SK-N-SH (cell line): ENCODE measurements around the gene LINGO3. TPM values are rescaled to one million over a fixed set of nuclear protein-coding genes. Genes with fewer than 3 reads are reported as not detected.

Experiments used
- CTCF ChIA-PET: fragments of 300-600, 350-600 bp; formaldehyde crosslinking; extraction: SDS; loops from one replicate; lab custom pipeline; 2021; lab: Yijun Ruan, JAX
- POLR2A ChIA-PET: fragments of 350-600 bp; sonication (Branson Sonifier 250); formaldehyde crosslinking; extraction: SDS; loops from one replicate; lab custom pipeline; 2020; ENCODE audit warnings: antibody characterized with exemption, inconsistent platforms; lab: Yijun Ruan, JAX
- DNase-seq: peaks from one replicate; pipeline ENCODE4 v3.0.0; 2012
- H2AFZ ChIP-seq: fragments of 200-600 bp; sonication (generic); 2 replicates; pipeline ENCODE4 v1.8.1; 2016; ENCODE audit warnings: antibody characterized with exemption, mild to moderate bottlenecking, low read depth
- H3F3A ChIP-seq: fragments of 200-600 bp; sonication (generic); replicated peaks from 2 replicates; pipeline ENCODE3; 2016; ENCODE audit warnings: antibody characterized with exemption, mild to moderate bottlenecking; ENCODE audit not compliant: insufficient read depth
- H3K27ac ChIP-seq, 2 experiments: fragments of 200-500 bp in 1 of 2; fragments of 200-600 bp in 1 of 2; sonication (Bioruptor generic) in 1 of 2; sonication (generic), shearing (Covaris generic) in 1 of 2; 2 replicates each; pipeline versions ENCODE4 v1.5.1 to v1.6.1; 2014 to 2016; ENCODE audit warnings: low read depth in 2 of 2, inconsistent platforms in 1 of 2, low read length in 1 of 2, mild to moderate bottlenecking in 1 of 2, mixed read lengths in 1 of 2
- H3K27me3 ChIP-seq: fragments of 200-600 bp; sonication (generic), shearing (Covaris generic); 2 replicates; pipeline ENCODE4 v1.6.1; 2016; ENCODE audit warnings: mixed run types; ENCODE audit not compliant: insufficient read depth
- H3K36me3 ChIP-seq, 2 experiments: fragments of 200-500 bp in 1 of 2; fragments of 200-600 bp in 1 of 2; sonication (Bioruptor generic) in 1 of 2; sonication (generic) in 1 of 2; replicated peaks in 1 of 2; 2 replicates each; pipeline versions ENCODE3 to v1.5.1; 2014 to 2016; ENCODE audit warnings: low read length in 1 of 2, mild to moderate bottlenecking in 1 of 2; ENCODE audit not compliant: insufficient read depth in 2 of 2, control insufficient read depth in 1 of 2
- H3K4me1 ChIP-seq, 2 experiments: fragments of 200-500 bp in 1 of 2; fragments of 200-600 bp in 1 of 2; sonication (Bioruptor generic) in 1 of 2; sonication (generic), shearing (Covaris generic) in 1 of 2; 2 replicates each; pipeline versions ENCODE4 v1.5.1 to v1.6.1; 2014 to 2016; ENCODE audit warnings: low read depth in 1 of 2, low read length in 1 of 2, mixed run types in 1 of 2; ENCODE audit not compliant: insufficient read depth in 2 of 2, control insufficient read depth in 1 of 2
- H3K4me2 ChIP-seq: fragments of 200-600 bp; sonication (generic), shearing (Covaris generic); 2 replicates; pipeline ENCODE4 v1.6.1; 2017; ENCODE audit warnings: mixed run types
- H3K4me3 ChIP-seq, 2 experiments: fragments of 200-500 bp in 1 of 2; fragments of 200-600 bp in 1 of 2; sonication (Bioruptor generic) in 1 of 2; sonication (generic), shearing (Covaris generic) in 1 of 2; 2 replicates each; pipeline versions ENCODE4 v1.5.1 to v1.8.1; 2014 to 2016; ENCODE audit warnings: low read depth in 2 of 2, inconsistent platforms in 1 of 2, low read length in 1 of 2, mild to moderate bottlenecking in 1 of 2, mixed read lengths in 1 of 2, moderate library complexity in 1 of 2
- H3K79me2 ChIP-seq: fragments of 200-600 bp; sonication (generic); 2 replicates; pipeline ENCODE4 v1.8.1; 2017; ENCODE audit warnings: mild to moderate bottlenecking; ENCODE audit not compliant: insufficient read depth
- H3K9ac ChIP-seq: fragments of 200-600 bp; sonication (generic); 2 replicates; pipeline ENCODE4 v1.6.1; 2017; ENCODE audit warnings: mixed run types
- H3K9me2 ChIP-seq: fragments of 200-600 bp; sonication (generic); 2 replicates; pipeline ENCODE4 v1.6.1; 2017; ENCODE audit warnings: mixed run types
- H3K9me3 ChIP-seq: fragments of 200-600 bp; sonication (generic); 2 replicates; pipeline ENCODE4 v1.6.1; 2017; ENCODE audit warnings: mixed run types, mild to moderate bottlenecking, moderate library complexity
- H4K20me1 ChIP-seq: fragments of 200-600 bp; sonication (generic); 2 replicates; pipeline ENCODE4 v1.6.1; 2017; ENCODE audit warnings: mild to moderate bottlenecking, mixed run types; ENCODE audit not compliant: insufficient read depth
- CHD2 ChIP-seq: fragments of 150-350 bp; IDR thresholded peaks from 2 replicates; pipeline ENCODE4 v1.6.1; 2018; ENCODE audit warnings: low read length; ENCODE audit not compliant: partially characterized antibody
- EP300 ChIP-seq, 2 experiments: IDR thresholded peaks; 2 replicates each; pipeline versions ENCODE4 v1.4.0 to v1.6.1; 2012; ENCODE audit warnings: borderline replicate concordance in 1 of 2, low read depth in 1 of 2, low read length in 1 of 2
- GABPA ChIP-seq: IDR thresholded peaks from 2 replicates; pipeline ENCODE4 v1.4.0; 2012; ENCODE audit warnings: low read depth, mild to moderate bottlenecking
- GATA2 ChIP-seq: sonication (generic); formaldehyde crosslinking; IDR thresholded peaks from 2 replicates; pipeline ENCODE4 v1.5.0; 2020; ENCODE audit warnings: mild to moderate bottlenecking, missing genetic modification reagents
- MXI1 ChIP-seq: IDR thresholded peaks from 2 replicates; pipeline ENCODE4 v1.6.1; 2012; ENCODE audit warnings: mild to moderate bottlenecking, low read depth, low read length, improper control_type of control experiment
- NFIC ChIP-seq: IDR thresholded peaks from 2 replicates; pipeline ENCODE4 v1.4.0; 2012; ENCODE audit warnings: borderline replicate concordance
- POLR2AphosphoS5 ChIP-seq: IDR thresholded peaks from 2 replicates; pipeline ENCODE4 v1.6.1; 2012; ENCODE audit warnings: low read depth, low read length
- RXRA ChIP-seq: IDR thresholded peaks from 2 replicates; pipeline ENCODE4 v1.4.0; 2012; ENCODE audit warnings: low read depth, mild to moderate bottlenecking, borderline replicate concordance
- SIN3A ChIP-seq: IDR thresholded peaks from 2 replicates; pipeline ENCODE4 v1.6.1; 2012; ENCODE audit warnings: low read depth, mild to moderate bottlenecking, low read length, moderate library complexity, borderline replicate concordance
- SMC3 ChIP-seq: IDR thresholded peaks from 2 replicates; pipeline ENCODE4 v1.6.1; 2012; ENCODE audit warnings: low read depth, low read length, improper control_type of control experiment
- TEAD4 ChIP-seq: IDR thresholded peaks from 2 replicates; pipeline ENCODE4 v1.4.0; 2012; ENCODE audit warnings: mild to moderate bottlenecking, borderline replicate concordance; ENCODE audit not compliant: insufficient read depth
- WGBS: methylation state at CpG from one replicate; pipeline ENCODE4 v1.1.6; 2017; ENCODE audit warnings: low lambda C conversion rate; 5-methylcytosine and 5-hydroxymethylcytosine counted together
- polyA plus RNA-seq, 3 experiments: library from polyadenylated mRNA; depleted of rRNA; stranded (reverse); fragments of >200 nt; gene quantifications; 2 replicates each; pipeline ENCODE4 v1.2.3, GENCODE V29; 2012
- TF ChIP-seq, protein P1 (sequence below): fragments of 200-600 bp; sonication (generic); IDR thresholded peaks from 2 replicates; pipeline ENCODE4 v1.6.1; 2017; ENCODE audit warnings: antibody characterized with exemption, mild to moderate bottlenecking, moderate library complexity
- TF ChIP-seq, protein P2 (sequence below): IDR thresholded peaks from 2 replicates; pipeline ENCODE4 v1.4.0; 2012; ENCODE audit warnings: low read depth, borderline replicate concordance
- TF ChIP-seq, protein P3 (sequence below): IDR thresholded peaks from 2 replicates; pipeline ENCODE4 v1.4.0; 2012; ENCODE audit warnings: low read depth, borderline replicate concordance
- TF ChIP-seq, protein P4 (sequence below): fragments of 150-350 bp; IDR thresholded peaks from 2 replicates; pipeline ENCODE4 v1.6.1; 2016; ENCODE audit warnings: mild to moderate bottlenecking, low read depth, low read length

The LINGO3 gene
- polyA plus RNA-seq, 1 of the 3 experiments (the other 2 are of a cell fraction), result not detected

DNA sequence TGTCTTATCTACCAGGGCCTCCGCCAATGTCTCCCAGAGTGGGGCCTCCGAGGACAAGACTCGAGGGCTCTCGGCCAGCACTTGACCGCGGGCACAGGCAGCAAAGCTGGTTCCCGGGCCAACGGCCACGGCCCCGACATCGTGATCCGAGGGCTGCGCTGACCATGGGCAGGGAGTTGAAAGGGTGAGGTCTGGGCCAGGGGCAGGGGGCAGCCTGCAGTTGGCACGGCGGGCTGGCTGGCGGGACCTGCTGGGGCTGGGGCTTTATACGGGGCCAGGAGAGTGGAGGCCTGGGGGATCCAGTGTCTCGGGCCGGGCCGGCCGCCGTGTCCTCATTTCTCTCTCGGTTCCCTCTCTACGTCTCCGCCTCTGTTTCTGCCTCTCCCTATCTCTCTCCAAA, 9.8 kb upstream of the LINGO3 start:
- Histone ChIP-seq H3K9ac (no peak overlapping the region), H3K27me3 (no peaks in the 10 kb centered on the region), H3K4me1 (peaks cover 0 to 2% of the 10 kb centered on the region in 2 experiments; a peak in 1 of 4 replicates), H2AFZ (no peak overlapping the region), H4K20me1 (no peaks in the 10 kb centered on the region), H3F3A (peaks cover 7% of the 10 kb centered on the region), H3K9me2 (no peaks in the 10 kb centered on the region), H3K79me2 (no peaks in the 10 kb centered on the region), H3K27ac (no peak overlapping the region), H3K36me3 (peaks cover 0 to 7% of the 10 kb centered on the region in 2 experiments), H3K4me2 (no peak overlapping the region), H3K4me3 (no peak overlapping the region), H3K9me3 (no peaks in the 10 kb centered on the region)
- CTCF ChIA-PET, result interaction anchor here (2.1 to 13.0 kb wide), 6 partner anchors 20 to 162 kb away, joined by 12 to 284 read pairs (median 54); partner anchors contain the start of gene PLEKHJ1
- WGBS, result 91% methylated on average over 17 of the region's 25 CpGs
- TF ChIP-seq, protein P1, sequence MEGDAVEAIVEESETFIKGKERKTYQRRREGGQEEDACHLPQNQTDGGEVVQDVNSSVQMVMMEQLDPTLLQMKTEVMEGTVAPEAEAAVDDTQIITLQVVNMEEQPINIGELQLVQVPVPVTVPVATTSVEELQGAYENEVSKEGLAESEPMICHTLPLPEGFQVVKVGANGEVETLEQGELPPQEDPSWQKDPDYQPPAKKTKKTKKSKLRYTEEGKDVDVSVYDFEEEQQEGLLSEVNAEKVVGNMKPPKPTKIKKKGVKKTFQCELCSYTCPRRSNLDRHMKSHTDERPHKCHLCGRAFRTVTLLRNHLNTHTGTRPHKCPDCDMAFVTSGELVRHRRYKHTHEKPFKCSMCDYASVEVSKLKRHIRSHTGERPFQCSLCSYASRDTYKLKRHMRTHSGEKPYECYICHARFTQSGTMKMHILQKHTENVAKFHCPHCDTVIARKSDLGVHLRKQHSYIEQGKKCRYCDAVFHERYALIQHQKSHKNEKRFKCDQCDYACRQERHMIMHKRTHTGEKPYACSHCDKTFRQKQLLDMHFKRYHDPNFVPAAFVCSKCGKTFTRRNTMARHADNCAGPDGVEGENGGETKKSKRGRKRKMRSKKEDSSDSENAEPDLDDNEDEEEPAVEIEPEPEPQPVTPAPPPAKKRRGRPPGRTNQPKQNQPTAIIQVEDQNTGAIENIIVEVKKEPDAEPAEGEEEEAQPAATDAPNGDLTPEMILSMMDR, result no peak
- TF ChIP-seq TEAD4 (no peak), SIN3A (no peak), RXRA (no peak)
- TF ChIP-seq, protein P2, sequence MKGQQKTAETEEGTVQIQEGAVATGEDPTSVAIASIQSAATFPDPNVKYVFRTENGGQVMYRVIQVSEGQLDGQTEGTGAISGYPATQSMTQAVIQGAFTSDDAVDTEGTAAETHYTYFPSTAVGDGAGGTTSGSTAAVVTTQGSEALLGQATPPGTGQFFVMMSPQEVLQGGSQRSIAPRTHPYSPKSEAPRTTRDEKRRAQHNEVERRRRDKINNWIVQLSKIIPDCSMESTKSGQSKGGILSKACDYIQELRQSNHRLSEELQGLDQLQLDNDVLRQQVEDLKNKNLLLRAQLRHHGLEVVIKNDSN, result no peak
- POLR2A ChIA-PET, result no interaction called here
- no peak for DNase-seq

DNA sequence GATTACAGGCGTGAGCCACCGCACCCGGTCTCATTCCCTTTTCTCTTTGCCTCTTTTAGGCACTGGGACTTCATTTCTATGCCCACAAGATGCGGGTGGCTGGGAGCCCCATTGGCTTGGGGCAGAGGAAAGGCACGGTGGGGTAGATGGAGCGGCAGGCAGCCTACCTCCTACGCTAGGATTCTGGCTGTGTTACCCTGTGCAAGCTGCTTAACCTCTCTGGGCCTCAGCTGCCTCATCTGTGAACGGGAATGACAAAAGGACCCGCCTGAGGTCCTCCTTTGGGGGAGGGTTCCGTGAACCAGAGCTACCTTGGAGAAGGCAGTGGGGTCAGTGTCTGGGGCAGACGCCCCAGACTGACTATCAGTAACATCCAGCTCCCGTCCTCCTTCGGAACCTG, 9.3 kb upstream of the LINGO3 start:
- Histone ChIP-seq H3K9me3 (no peaks in the 10 kb centered on the region), H3K4me3 (no peak overlapping the region), H3K27ac (no peak overlapping the region), H4K20me1 (no peaks in the 10 kb centered on the region), H3K4me2 (no peak overlapping the region), H3K27me3 (no peaks in the 10 kb centered on the region), H3K4me1 (peaks cover 0 to 2% of the 10 kb centered on the region in 2 experiments; a peak in 1 of 4 replicates), H3K9me2 (no peaks in the 10 kb centered on the region), H3K79me2 (no peaks in the 10 kb centered on the region), H3K36me3 (peaks cover 0 to 7% of the 10 kb centered on the region in 2 experiments), H2AFZ (no peak overlapping the region), H3K9ac (no peak overlapping the region), H3F3A (peaks cover 7% of the 10 kb centered on the region)
- CTCF ChIA-PET, result interaction anchor here (0.6 to 13.0 kb wide), 9 partner anchors 14 to 375 kb away, joined by 3 to 284 read pairs (median 29); partner anchors contain the start of gene PLEKHJ1
- POLR2A ChIA-PET, result no interaction called here
- WGBS, result 93% methylated on average over 10 of the region's 13 CpGs
- no peak for DNase-seq
- TF ChIP-seq GATA2 (CRISPR knock-in tag) (no peak), SMC3 (no peak), NFIC (no peak), POLR2AphosphoS5 (no peak), CHD2 (no peak), MXI1 (no peak), TEAD4 (no peak), GABPA (no peak), EP300 (IDR thresholded peaks at IDR 0.05; ENCODE audit: borderline replicate concordance in 1 of 2, low read depth in 1 of 2, low read length in 1 of 2) (no peak)
- TF ChIP-seq, protein P3, sequence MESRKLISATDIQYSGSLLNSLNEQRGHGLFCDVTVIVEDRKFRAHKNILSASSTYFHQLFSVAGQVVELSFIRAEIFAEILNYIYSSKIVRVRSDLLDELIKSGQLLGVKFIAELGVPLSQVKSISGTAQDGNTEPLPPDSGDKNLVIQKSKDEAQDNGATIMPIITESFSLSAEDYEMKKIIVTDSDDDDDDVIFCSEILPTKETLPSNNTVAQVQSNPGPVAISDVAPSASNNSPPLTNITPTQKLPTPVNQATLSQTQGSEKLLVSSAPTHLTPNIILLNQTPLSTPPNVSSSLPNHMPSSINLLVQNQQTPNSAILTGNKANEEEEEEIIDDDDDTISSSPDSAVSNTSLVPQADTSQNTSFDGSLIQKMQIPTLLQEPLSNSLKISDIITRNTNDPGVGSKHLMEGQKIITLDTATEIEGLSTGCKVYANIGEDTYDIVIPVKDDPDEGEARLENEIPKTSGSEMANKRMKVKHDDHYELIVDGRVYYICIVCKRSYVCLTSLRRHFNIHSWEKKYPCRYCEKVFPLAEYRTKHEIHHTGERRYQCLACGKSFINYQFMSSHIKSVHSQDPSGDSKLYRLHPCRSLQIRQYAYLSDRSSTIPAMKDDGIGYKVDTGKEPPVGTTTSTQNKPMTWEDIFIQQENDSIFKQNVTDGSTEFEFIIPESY, result no peak
- TF ChIP-seq, protein P1, result no peak
- TF ChIP-seq, protein P4, sequence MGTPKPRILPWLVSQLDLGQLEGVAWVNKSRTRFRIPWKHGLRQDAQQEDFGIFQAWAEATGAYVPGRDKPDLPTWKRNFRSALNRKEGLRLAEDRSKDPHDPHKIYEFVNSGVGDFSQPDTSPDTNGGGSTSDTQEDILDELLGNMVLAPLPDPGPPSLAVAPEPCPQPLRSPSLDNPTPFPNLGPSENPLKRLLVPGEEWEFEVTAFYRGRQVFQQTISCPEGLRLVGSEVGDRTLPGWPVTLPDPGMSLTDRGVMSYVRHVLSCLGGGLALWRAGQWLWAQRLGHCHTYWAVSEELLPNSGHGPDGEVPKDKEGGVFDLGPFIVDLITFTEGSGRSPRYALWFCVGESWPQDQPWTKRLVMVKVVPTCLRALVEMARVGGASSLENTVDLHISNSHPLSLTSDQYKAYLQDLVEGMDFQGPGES, result no peak
- TF ChIP-seq, protein P2, result no peak
